Erythroblast (primary cell): ENCODE data around the gene IPPK.

ENCODE experiments used
- GATA1 ChIP-seq: IDR thresholded peaks from 2 replicates; pipeline ENCODE4 v1.6.1; 2011; ENCODE audit warnings: low read depth, mild to moderate bottlenecking, control low read depth, low read length, moderate library complexity
- POLR2A ChIP-seq: IDR thresholded peaks from 2 replicates; pipeline ENCODE4 v1.6.1; 2011; ENCODE audit warnings: mild to moderate bottlenecking, low read length

DNA sequence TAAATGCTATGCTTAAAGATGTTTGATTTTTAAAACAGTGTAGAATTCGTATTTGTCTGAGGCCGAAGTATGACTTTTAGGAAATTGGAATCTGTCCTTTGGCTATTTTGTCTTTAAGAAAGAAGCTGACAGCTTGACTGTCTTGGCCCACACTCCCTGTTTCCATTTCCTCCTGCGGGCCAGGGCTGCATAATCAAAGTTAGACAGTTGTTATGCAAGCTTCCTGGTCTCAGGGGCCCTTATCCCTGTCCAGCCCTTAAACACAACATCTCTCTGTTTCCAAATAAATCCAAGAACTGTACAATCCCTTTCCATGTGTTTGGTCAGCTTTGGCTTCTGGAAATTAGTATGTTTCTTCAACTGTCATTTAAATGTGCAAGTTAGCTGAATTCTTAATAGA, 79.6 kb downstream of the IPPK start:
- no peak for TF ChIP-seq POLR2A
- TF ChIP-seq GATA1: no peak
